ENCODE measurements around the gene MAPKAPK5. TPM values are rescaled to one million over a fixed set of nuclear protein-coding genes. Genes with fewer than 3 reads are reported as not detected.
A peak's percentile ranks its signal among the peaks of the same experiment; 100 is the strongest.

MAPKAPK5 gene, protein sequence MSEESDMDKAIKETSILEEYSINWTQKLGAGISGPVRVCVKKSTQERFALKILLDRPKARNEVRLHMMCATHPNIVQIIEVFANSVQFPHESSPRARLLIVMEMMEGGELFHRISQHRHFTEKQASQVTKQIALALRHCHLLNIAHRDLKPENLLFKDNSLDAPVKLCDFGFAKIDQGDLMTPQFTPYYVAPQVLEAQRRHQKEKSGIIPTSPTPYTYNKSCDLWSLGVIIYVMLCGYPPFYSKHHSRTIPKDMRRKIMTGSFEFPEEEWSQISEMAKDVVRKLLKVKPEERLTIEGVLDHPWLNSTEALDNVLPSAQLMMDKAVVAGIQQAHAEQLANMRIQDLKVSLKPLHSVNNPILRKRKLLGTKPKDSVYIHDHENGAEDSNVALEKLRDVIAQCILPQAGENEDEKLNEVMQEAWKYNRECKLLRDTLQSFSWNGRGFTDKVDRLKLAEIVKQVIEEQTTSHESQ
- total RNA-seq = 10 to 100 TPM; 35.1 to 56.4 (median 45.2) TPM
- 10 to 100 TPM; 12.7 to 17.3 (median 14.2) TPM for polyA plus RNA-seq
- long read RNA-seq, donor 1, full-length matches to known transcripts = 5 of 5 reads
- long read RNA-seq, donor 1, partial matches to known transcripts = 0 of 5 reads
- long read RNA-seq, donor 1, other reads (novel, unspliced or antisense) = 0 of 5 reads
- long read RNA-seq, donor 2, full-length matches to known transcripts = 4 of 4 reads
- long read RNA-seq, donor 2, partial matches to known transcripts = 0 of 4 reads
- long read RNA-seq, donor 2, other reads (novel, unspliced or antisense) = 0 of 4 reads

DNA sequence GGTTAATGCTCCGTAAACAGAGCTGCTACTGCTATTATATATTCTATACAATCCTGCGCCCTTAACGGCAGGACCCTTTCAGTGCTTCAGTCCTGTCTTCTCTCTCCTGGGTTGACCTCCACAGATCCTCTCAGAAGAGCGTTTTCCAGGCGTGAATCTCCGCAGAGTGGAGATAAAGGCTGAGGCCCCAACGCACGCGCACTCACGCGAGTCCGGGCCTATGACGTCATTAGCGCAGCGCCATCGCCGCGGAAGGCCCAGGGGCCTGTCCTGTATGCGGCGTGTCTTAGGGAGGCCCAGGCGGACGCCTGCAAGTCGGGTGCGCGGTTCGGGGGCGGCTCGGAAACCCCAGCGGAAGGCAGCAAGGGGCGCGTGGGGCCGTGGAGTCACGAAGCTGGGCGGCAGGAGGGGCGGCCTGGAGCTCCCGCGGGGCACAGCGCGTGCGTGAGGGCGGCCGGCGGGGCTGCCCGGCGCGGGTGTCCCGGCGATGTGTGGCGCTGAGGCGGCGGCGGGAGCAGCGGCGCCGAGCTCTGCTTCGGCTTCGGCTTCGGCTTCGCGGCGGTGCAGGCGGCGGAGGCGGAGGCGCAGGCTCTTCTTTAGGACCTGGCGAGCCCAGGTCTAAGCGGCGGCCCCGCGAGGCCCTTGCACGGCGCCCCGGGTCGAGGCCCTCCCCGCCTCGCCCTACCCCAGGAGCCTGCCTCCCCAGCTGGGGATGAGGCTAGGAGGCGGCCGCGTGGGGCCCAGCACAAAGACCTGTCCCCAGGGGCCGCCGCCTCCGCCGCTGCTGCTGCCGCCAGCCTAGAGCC is at the start of gene MAPKAPK5:
MAPKAPK5 (plus strand) TSS at position 479 of the 806 bp plus-strand sequence. CDS start 506 bp downstream, outside the sequence.
- intact Hi-C loops (cut with DNase I; ENCODE audit: low total_unique reads) = no loop called here
- Histone ChIP-seq H3K4me1 (peaks cover 42 to 75% (median 55%) of the 10 kb centered on the region in 6 donors), H3K27ac (peak within 1 kb of the TSS; percentile 91 to 96 (median 94)), H3K36me3 (peaks cover 0 to 50% (median 12%) of the 10 kb centered on the region in 6 donors), H3K9me3 (no peaks in the 10 kb centered on the region), H3K27me3 (replicated peaks in 1 of 7) (no peaks in the 10 kb centered on the region), H3K4me3 (peak within 1 kb of the TSS; percentile 78 to 100 (median 95))
- 0 to 1% (median 0%) methylated on average over 25 to 84 of the region's 84 CpGs for WGBS, 5 donors
- peak; percentile 99 for DNase-seq
- peak in 1 of 3 donors; percentile 95 for TF ChIP-seq POLR2A (IDR thresholded peaks at IDR 0.05)
- TF ChIP-seq POLR2AphosphoS5 (IDR thresholded peaks at IDR 0.05) = peak; percentile 97 to 98 (median 97)
- TF ChIP-seq, protein P1, sequence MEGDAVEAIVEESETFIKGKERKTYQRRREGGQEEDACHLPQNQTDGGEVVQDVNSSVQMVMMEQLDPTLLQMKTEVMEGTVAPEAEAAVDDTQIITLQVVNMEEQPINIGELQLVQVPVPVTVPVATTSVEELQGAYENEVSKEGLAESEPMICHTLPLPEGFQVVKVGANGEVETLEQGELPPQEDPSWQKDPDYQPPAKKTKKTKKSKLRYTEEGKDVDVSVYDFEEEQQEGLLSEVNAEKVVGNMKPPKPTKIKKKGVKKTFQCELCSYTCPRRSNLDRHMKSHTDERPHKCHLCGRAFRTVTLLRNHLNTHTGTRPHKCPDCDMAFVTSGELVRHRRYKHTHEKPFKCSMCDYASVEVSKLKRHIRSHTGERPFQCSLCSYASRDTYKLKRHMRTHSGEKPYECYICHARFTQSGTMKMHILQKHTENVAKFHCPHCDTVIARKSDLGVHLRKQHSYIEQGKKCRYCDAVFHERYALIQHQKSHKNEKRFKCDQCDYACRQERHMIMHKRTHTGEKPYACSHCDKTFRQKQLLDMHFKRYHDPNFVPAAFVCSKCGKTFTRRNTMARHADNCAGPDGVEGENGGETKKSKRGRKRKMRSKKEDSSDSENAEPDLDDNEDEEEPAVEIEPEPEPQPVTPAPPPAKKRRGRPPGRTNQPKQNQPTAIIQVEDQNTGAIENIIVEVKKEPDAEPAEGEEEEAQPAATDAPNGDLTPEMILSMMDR (IDR thresholded peaks at IDR 0.05 in 8 of 11, conservative IDR thresholded peaks at IDR 0.05 in 3 of 11) = peak in 3 of 11 experiments; percentile 18 to 34 (median 30)

DNA sequence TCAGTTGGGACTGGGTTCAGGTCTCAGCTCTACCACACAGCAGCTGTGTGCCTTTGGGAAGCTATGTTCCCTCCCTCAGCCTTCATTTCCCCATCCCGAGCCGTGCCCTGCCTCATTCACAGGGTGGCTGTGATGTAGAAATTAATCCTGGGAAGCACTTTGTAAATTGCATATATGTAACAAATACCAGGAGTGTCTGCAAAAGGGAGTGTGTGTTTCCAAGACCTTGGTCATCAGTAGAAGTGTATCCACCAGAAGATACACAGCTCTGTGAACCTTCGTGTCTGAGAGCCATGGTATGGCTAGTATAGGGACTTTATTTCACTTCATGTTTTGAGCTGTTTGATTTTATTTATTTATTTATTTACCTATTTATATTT is 49.2 kb upstream of the MAPKAPK5 start:
- Histone ChIP-seq H3K9me3 (no peaks in the 10 kb centered on the region), H3K27ac (no peak overlapping the region), H3K4me1 (peaks cover 0 to 7% (median 0%) of the 10 kb centered on the region in 6 donors), H3K4me3 (no peak overlapping the region), H3K27me3 (replicated peaks in 1 of 7) (no peaks in the 10 kb centered on the region), H3K36me3 (peaks cover 0 to 96% (median 56%) of the 10 kb centered on the region in 6 donors)
- WGBS, 5 donors = 87 to 96% (median 93%) methylated on average over 3 of the region's 3 CpGs
- intact Hi-C loops (cut with DNase I; ENCODE audit: low total_unique reads) = no loop called here
- no peak for DNase-seq
- TF ChIP-seq POLR2AphosphoS5 (IDR thresholded peaks at IDR 0.05) (no peak), POLR2A (IDR thresholded peaks at IDR 0.05) (no peak)
- TF ChIP-seq, protein P1 (IDR thresholded peaks at IDR 0.05 in 8 of 11, conservative IDR thresholded peaks at IDR 0.05 in 3 of 11) = no peak

DNA sequence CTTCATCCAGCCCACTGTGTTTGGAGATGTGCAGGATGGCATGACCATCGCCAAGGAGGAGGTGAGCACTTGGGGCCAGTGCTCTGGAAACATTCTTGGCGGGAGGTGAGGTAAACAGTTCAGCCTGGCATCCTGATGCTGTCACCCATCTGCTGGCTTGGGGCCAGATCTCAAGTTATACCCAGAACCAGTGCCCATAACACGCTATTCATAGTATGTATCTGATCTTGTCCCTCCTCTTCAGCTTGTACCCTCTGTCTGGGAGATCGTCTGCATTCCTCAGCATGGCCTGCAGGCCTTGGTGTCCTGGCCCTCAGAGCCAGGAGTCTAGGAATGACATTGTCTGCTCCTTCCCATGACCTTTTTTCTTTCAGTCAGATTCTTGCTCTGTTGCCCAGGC is 43.8 kb upstream of the MAPKAPK5 start:
- WGBS, 5 donors = 85 to 98% (median 94%) methylated on average over 3 to 4 of the region's 4 CpGs
- Histone ChIP-seq H3K4me3 (no peak overlapping the region), H3K36me3 (peaks cover 0 to 100% (median 71%) of the 10 kb centered on the region in 6 donors), H3K27ac (no peak overlapping the region), H3K9me3 (no peaks in the 10 kb centered on the region), H3K4me1 (no peaks in the 10 kb centered on the region), H3K27me3 (replicated peaks in 1 of 7) (no peaks in the 10 kb centered on the region)
- DNase-seq = no peak
- intact Hi-C loops (cut with DNase I; ENCODE audit: low total_unique reads) = no loop called here
- TF ChIP-seq, protein P1 (IDR thresholded peaks at IDR 0.05 in 8 of 11, conservative IDR thresholded peaks at IDR 0.05 in 3 of 11) = no peak
- TF ChIP-seq POLR2A (IDR thresholded peaks at IDR 0.05) = no peak
- TF ChIP-seq POLR2AphosphoS5 (IDR thresholded peaks at IDR 0.05) = no peak

Data from spleen (tissue), 13 donors.